Vagina (tissue), 2 donors: Measurements from ENCODE around the gene SGCA.

Experiments
- CTCF ChIP-seq, 3 experiments: fragments of 450-650 bp in 2 of 3; fragments of 200-600 bp in 1 of 3; sonication (generic) in 1 of 3; IDR thresholded peaks; one replicate each; pipeline ENCODE4 v1.5.1; 2017 to 2019; ENCODE audit warnings: antibody characterized with exemption in 3 of 3, mild to moderate bottlenecking in 2 of 3, moderate library complexity in 2 of 3
- POLR2A ChIP-seq, 2 donors: fragments of 450-650 bp; IDR thresholded peaks; one replicate each; pipeline ENCODE4 v1.6.1; 2017; ENCODE audit warnings: antibody characterized with exemption in 2 of 2, mild to moderate bottlenecking in 2 of 2, moderate library complexity in 2 of 2
- POLR2AphosphoS5 ChIP-seq, 2 donors: sonication (generic); formaldehyde crosslinking; IDR thresholded peaks; one replicate each; pipeline ENCODE4 v1.9.0; 2017; ENCODE audit warnings: antibody characterized with exemption in 2 of 2, mild to moderate bottlenecking in 2 of 2, low read depth in 1 of 2; ENCODE audit not compliant: insufficient read depth in 1 of 2

GRCh38 chr17:50165466-50165865 is 339 bp upstream of the SGCA start:
- no peak for TF ChIP-seq CTCF (IDR thresholded peaks at IDR 0.05)
- no peak for TF ChIP-seq POLR2A (IDR thresholded peaks at IDR 0.05)
- TF ChIP-seq POLR2AphosphoS5 (IDR thresholded peaks at IDR 0.05; ENCODE audit: insufficient read depth in 1 of 2, low read depth in 1 of 2) = no peak
